Measurements from ENCODE around the gene CFAP100. TPM values are rescaled to one million over a fixed set of nuclear protein-coding genes. Genes with fewer than 3 reads are reported as not detected.
A peak's percentile ranks its signal among the peaks of the same experiment; 100 is the strongest.

Gene CFAP100
- total and polyA plus RNA-seq, 9 of the 15 experiments (the other 6 are each of a cell fraction or from before 2014, with no cell fraction given) = not detected

DNA sequence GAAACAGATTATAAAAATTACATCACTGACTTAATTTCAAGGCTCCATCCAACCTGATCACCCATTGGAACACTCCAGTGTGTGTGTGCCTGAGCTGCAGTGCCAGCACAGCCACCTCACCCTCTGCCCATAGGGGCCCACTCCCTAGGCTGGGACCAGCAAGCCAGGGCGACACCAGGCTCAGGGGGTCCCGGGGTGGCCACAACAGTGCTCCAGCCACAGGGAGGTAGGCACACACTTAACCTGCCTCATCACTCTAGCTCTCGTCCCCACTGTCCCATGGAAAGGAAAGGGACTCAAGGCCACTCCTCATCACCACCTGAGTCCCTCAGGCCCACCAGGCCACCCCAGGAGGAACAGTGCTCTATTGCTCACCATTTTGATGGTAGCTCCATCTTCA, 56.0 kb downstream of the CFAP100 start:
- Histone ChIP-seq H3K9me3 (replicated peaks; ENCODE audit: control insufficient read depth, insufficient read depth, low read depth, low read length) (no peaks in the 10 kb centered on the region), H3K36me3 (ENCODE audit: control insufficient read depth, insufficient read depth, low read length) (peaks cover 42% of the 10 kb centered on the region; the same call in 2 of the 3 replicates), H3K27ac (ENCODE audit: extremely low read depth, low read depth, low read length) (no peak overlapping the region), H3K9me1 (ENCODE audit: control insufficient read depth, insufficient read depth, low read length) (no peaks in the 10 kb centered on the region), H3K4me2 (ENCODE audit: insufficient read depth, low read length) (no peak overlapping the region), H3K4me1 (replicated peaks in 1 of 2; ENCODE audit: control insufficient read depth in 2 of 2, insufficient read depth in 2 of 2, low read length in 2 of 2) (no peaks in the 10 kb centered on the region), H4K20me1 (replicated peaks; ENCODE audit: control insufficient read depth, insufficient read depth, low read length) (no peaks in the 10 kb centered on the region), H2AFZ (ENCODE audit: low read depth, low read length) (no peak overlapping the region), H3K27me3 (ENCODE audit: control insufficient read depth in 2 of 2, insufficient read depth in 2 of 2, low read length in 2 of 2) (no peaks in the 10 kb centered on the region; a peak in 1 of 5 replicates), H3K9ac (ENCODE audit: insufficient read depth in 1 of 2, low read depth in 2 of 2, low read length in 2 of 2) (no peak overlapping the region), H3K79me2 (ENCODE audit: control insufficient read depth, insufficient read depth, low read length) (no peaks in the 10 kb centered on the region; the same call in 2 of the 3 replicates), H3K4me3 (no peak overlapping the region)
- TF ChIP-seq POLR2G (IDR thresholded peaks at IDR 0.05; ENCODE audit: low read depth, low read length) = peak; percentile 40
- TF ChIP-seq, protein P1, sequence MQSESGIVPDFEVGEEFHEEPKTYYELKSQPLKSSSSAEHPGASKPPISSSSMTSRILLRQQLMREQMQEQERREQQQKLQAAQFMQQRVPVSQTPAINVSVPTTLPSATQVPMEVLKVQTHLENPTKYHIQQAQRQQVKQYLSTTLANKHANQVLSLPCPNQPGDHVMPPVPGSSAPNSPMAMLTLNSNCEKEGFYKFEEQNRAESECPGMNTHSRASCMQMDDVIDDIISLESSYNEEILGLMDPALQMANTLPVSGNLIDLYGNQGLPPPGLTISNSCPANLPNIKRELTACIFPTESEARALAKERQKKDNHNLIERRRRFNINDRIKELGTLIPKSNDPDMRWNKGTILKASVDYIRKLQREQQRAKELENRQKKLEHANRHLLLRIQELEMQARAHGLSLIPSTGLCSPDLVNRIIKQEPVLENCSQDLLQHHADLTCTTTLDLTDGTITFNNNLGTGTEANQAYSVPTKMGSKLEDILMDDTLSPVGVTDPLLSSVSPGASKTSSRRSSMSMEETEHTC (IDR thresholded peaks at IDR 0.05) = no peak
- WGBS (ENCODE audit: insufficient coverage, low coverage, missing lambda C conversion rate) = 90% methylated on average over 2 of the region's 3 CpGs
- DNase-seq (ENCODE audit: extremely low read depth in 1 of 4, low spot score in 3 of 4) (no peak), ATAC-seq (no peak), FAIRE-seq (no peak)
- in situ Hi-C loops (cut with MboI) (no loop called here), intact Hi-C loops (cut with micrococcal nuclease) (no loop called here)
- BruUV-seq (replicated peaks) = no TSS peak
- CTCF ChIA-PET (ENCODE audit: low intra/inter-chr PET ratio) = no interaction called here
- POLR2A ChIA-PET = interaction anchor here (0.6 to 1.6 kb wide), 2 partner anchors 9 to 22 kb away, joined by 3 to 4 read pairs; no protein-coding TSS in a partner anchor

DNA sequence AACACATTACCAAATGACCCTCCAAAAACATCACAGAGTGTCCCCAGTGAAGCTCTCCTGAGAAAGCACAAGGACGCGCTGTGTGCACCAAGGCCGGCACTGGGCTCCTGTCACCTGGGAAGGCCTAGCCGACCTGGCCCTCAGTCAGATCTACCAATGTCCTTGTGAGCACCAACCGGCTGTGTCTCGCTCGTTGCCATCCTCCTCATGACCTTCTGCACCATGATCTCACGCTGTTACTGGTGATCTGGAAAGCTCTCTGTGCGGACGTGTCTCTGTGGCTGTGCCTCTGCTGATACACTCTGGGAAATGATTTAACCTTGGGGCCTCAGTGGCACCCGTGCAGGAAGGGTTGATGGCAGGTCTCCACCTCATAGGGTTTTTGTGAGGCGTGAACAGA, 56.8 kb downstream of the CFAP100 start:
- H3K9ac ChIP-seq (ENCODE audit: insufficient read depth in 1 of 2, low read depth in 2 of 2, low read length in 2 of 2) = no peak overlapping the region
- ATAC-seq (no peak), FAIRE-seq (no peak), DNase-seq (ENCODE audit: extremely low read depth in 1 of 4, low spot score in 3 of 4) (no peak)
- no peak overlapping the region for H2AFZ ChIP-seq (ENCODE audit: low read depth, low read length)
- 94% methylated on average over 9 of the region's 12 CpGs for WGBS (ENCODE audit: insufficient coverage, low coverage, missing lambda C conversion rate)
- ChIA-PET POLR2A (interaction anchor here (0.7 to 1.6 kb wide), 3 partner anchors 21 to 204 kb away, joined by 3 to 4 read pairs (median 4); partner anchors contain the start of gene TXNRD3), CTCF (ENCODE audit: low intra/inter-chr PET ratio) (no interaction called here)
- no peaks in the 10 kb centered on the region for H3K9me3 ChIP-seq (replicated peaks; ENCODE audit: control insufficient read depth, insufficient read depth, low read depth, low read length)
- H3K79me2 ChIP-seq (ENCODE audit: control insufficient read depth, insufficient read depth, low read length) = no peaks in the 10 kb centered on the region; the same call in 2 of the 3 replicates
- H3K36me3 ChIP-seq (ENCODE audit: control insufficient read depth, insufficient read depth, low read length) = peaks cover 46% of the 10 kb centered on the region; the same call in 2 of the 3 replicates
- in situ Hi-C loops (cut with MboI) (no loop called here), intact Hi-C loops (cut with micrococcal nuclease) (no loop called here)
- H4K20me1 ChIP-seq (replicated peaks; ENCODE audit: control insufficient read depth, insufficient read depth, low read length) = no peaks in the 10 kb centered on the region
- H3K4me2 ChIP-seq (ENCODE audit: insufficient read depth, low read length) = no peak overlapping the region
- H3K4me3 ChIP-seq = no peak overlapping the region
- H3K9me1 ChIP-seq (ENCODE audit: control insufficient read depth, insufficient read depth, low read length) = no peaks in the 10 kb centered on the region
- no peaks in the 10 kb centered on the region; a peak in 1 of 5 replicates for H3K27me3 ChIP-seq (ENCODE audit: control insufficient read depth in 2 of 2, insufficient read depth in 2 of 2, low read length in 2 of 2)
- BruUV-seq (replicated peaks) = no TSS peak
- no peaks in the 10 kb centered on the region for H3K4me1 ChIP-seq (replicated peaks in 1 of 2; ENCODE audit: control insufficient read depth in 2 of 2, insufficient read depth in 2 of 2, low read length in 2 of 2)
- H3K27ac ChIP-seq (ENCODE audit: extremely low read depth, low read depth, low read length) = no peak overlapping the region
- TF ChIP-seq, protein P2, sequence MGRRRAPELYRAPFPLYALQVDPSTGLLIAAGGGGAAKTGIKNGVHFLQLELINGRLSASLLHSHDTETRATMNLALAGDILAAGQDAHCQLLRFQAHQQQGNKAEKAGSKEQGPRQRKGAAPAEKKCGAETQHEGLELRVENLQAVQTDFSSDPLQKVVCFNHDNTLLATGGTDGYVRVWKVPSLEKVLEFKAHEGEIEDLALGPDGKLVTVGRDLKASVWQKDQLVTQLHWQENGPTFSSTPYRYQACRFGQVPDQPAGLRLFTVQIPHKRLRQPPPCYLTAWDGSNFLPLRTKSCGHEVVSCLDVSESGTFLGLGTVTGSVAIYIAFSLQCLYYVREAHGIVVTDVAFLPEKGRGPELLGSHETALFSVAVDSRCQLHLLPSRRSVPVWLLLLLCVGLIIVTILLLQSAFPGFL (CRISPR knock-in tag; IDR thresholded peaks at IDR 0.05) = no peak
- TF ChIP-seq, protein P3, sequence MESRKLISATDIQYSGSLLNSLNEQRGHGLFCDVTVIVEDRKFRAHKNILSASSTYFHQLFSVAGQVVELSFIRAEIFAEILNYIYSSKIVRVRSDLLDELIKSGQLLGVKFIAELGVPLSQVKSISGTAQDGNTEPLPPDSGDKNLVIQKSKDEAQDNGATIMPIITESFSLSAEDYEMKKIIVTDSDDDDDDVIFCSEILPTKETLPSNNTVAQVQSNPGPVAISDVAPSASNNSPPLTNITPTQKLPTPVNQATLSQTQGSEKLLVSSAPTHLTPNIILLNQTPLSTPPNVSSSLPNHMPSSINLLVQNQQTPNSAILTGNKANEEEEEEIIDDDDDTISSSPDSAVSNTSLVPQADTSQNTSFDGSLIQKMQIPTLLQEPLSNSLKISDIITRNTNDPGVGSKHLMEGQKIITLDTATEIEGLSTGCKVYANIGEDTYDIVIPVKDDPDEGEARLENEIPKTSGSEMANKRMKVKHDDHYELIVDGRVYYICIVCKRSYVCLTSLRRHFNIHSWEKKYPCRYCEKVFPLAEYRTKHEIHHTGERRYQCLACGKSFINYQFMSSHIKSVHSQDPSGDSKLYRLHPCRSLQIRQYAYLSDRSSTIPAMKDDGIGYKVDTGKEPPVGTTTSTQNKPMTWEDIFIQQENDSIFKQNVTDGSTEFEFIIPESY (CRISPR knock-in tag; IDR thresholded peaks at IDR 0.05) = no peak
- TF ChIP-seq, protein P4, sequence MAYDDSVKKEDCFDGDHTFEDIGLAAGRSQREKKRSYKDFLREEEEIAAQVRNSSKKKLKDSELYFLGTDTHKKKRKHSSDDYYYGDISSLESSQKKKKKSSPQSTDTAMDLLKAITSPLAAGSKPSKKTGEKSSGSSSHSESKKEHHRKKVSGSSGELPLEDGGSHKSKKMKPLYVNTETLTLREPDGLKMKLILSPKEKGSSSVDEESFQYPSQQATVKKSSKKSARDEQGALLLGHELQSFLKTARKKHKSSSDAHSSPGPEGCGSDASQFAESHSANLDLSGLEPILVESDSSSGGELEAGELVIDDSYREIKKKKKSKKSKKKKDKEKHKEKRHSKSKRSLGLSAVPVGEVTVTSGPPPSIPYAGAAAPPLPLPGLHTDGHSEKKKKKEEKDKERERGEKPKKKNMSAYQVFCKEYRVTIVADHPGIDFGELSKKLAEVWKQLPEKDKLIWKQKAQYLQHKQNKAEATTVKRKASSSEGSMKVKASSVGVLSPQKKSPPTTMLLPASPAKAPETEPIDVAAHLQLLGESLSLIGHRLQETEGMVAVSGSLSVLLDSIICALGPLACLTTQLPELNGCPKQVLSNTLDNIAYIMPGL (CRISPR knock-in tag; IDR thresholded peaks at IDR 0.05) = no peak
- TF ChIP-seq NONO (IDR thresholded peaks at IDR 0.05; ENCODE audit: low read depth in 2 of 2, low read length in 1 of 2) (no peak), MEF2D (tag; conservative IDR thresholded peaks at IDR 0.05; ENCODE audit: low read depth) (no peak), CREB1 (IDR thresholded peaks at IDR 0.05) (no peak), CREB1 (CRISPR knock-in tag; IDR thresholded peaks at IDR 0.05) (no peak)

Measured in K562 (cell line).